GM19452 (cell line): ENCODE results near the gene MIR17HG.
"Not testable (repeated sequence)": the region's sequence is repeated elsewhere in the genome, so short reads cannot be mapped to it uniquely, and the experiment has no call there.

Experiments
- ATAC-seq: cut with Tn5 transposase; IDR thresholded peaks from one replicate; pipeline ENCODE4 v1.9.1; 2021; ENCODE audit not compliant: unreplicated experiment

MIR17HG gene

DNA sequence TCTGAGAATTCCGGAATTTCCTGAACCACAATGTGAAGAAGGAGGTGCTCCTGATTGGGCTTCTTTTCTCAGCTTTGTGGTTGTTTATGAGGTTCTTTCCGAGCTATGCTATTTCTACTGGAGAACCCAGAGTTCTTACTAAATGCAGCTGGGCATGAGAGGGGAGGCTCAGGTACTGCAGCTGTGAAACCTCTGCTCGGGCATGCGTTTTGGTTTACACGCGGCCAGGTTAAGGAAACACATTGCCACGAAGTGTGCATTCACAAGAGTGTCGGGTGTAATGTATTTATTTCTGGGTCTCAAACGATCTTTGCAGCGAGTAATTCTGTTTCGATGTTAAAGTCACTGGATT is 661 bp upstream of the MIR17HG start:
- peak; percentile 25 for ATAC-seq

DNA sequence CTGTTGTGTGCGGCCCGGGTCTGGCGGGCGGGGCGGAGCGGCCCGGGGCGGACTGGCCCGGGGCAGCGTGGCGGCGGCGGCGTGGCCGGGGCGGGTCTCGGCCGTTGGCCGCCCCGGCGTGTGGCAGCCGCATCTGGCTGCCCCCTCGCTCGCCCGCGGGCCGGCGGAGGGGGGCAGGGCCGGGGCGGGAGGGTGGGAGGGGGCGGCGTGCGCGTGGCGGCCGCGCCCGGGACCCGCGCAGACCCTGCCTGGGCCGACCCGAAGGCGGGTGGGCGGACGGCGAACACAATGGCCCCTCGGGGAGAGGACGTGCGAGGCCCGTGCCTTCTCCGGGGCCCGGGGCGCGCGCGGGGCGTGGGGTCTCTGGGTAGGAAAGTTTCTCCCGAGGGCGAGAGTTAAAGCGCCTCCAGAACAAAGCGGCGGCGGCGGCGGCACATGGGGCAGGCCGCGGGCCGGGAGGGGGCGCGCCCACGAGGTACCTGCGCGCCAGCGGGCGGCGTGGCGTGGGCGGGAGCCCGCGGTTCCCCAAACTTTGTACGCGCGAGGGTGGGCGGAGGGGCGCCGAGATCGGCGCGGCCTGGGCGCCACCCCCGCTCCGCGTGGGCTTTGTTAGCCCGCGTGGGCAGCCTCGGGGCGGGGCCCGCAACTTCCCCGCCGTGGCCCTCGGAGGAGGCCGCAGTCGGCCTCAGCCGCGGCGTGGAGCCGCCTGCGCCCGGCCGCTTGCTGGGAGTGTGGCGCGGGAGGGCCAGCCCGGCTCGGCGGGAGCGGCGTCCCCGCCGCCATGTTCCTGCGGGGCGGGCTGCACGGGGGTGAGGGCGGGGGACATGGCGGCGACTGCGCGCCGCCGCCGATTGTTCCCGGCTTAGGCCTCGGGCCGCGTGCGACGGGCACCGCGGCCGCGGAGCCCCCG is 764 bp downstream of the MIR17HG start:
- peak; percentile 38 for ATAC-seq

DNA sequence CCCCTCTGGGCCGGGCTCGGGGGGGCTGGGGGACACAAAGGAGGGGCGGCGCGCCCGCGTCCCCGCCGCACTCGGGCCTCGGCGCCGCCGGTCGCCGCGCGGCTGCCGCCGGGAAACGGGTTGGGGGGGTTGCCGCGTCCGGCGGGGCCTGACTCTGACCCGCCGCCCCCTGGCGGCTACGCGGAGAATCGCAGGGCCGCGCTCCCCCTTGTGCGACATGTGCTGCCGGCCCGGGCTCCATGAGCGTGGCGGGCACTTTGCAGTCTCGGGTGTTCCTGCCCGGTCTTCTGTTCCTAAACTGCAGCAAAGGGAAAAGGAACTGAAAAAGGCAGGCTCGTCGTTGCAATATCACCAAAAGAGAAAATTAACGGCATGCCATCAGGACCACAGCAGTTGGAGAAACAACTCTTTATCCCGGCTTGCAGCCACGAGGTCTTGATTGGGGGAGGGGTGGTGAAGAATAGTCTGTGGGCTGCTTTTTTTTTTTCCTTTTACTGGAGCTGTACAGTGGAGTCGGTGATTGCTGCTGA is 1.5 kb downstream of the MIR17HG start:
- peak; percentile 54 for ATAC-seq

DNA sequence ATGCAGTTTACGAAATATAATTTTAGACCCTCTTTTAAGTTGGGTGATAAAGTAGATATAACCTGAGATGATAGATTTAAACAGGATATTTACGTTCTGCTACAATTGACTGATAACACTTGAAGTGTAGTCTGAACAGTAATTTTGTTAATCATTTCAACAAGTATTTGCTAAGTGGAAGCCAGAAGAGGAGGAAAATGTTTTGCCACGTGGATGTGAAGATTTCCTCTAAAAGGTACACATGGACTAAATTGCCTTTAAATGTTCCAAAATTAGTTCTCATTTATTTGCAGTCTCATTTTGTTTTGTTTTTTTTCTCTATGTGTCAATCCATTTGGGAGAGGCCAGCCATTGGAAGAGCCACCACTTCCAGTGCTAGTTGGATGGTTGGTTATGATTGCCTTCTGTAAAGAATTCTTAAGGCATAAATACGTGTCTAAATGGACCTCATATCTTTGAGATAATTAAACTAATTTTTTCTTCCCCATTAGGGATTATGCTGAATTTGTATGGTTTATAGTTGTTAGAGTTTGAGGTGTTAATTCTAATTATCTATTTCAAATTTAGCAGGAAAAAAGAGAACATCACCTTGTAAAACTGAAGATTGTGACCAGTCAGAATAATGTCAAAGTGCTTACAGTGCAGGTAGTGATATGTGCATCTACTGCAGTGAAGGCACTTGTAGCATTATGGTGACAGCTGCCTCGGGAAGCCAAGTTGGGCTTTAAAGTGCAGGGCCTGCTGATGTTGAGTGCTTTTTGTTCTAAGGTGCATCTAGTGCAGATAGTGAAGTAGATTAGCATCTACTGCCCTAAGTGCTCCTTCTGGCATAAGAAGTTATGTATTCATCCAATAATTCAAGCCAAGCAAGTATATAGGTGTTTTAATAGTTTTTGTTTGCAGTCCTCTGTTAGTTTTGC is 2.8 kb downstream of the MIR17HG start:
- ATAC-seq, result no peak

DNA sequence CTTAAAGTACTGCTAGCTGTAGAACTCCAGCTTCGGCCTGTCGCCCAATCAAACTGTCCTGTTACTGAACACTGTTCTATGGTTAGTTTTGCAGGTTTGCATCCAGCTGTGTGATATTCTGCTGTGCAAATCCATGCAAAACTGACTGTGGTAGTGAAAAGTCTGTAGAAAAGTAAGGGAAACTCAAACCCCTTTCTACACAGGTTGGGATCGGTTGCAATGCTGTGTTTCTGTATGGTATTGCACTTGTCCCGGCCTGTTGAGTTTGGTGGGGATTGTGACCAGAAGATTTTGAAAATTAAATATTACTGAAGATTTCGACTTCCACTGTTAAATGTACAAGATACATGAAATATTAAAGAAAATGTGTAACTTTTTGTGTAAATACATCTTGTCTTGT is 3.6 kb downstream of the MIR17HG start:
- ATAC-seq, result no peak

DNA sequence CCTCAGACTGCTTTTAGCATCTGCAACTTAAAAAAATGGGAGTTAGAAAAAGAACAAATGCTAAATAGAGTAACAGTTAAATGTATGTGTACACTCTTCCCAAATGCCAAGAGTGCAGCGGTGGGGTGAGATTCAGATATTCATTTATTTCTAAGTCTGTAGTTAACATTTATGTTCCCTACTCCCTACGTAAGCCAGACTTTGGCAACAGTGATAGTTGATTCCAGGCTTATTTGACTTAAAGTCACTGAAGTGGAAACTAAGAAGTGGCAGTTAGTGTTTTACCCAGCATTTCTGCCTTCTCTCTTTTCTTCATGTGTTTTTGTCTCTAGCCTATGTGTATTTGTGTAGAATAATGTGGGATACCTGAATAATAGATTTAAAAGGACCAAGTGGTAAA is 4.5 kb downstream of the MIR17HG start:
- no peak for ATAC-seq

DNA sequence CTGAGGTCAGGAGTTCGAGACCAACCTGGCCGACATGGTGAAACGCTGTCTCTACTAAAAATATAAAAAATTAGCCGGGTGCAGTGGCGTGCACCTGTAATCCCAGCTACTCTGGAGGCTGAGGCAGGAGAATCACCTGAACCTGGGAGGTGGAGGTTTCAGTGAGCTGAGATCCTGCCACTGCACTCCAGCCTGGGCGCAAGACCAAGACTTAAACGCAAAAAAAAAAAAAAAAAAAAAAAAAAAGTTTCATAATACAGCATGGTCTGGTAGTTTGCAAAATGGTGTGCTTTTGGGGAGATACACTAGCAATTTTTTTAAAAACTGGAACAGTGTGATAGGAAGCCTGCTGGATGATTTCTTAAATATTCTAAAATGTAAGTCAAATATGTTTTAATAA is 5.4 kb downstream of the MIR17HG start:
- ATAC-seq, result not testable (repeated sequence)

DNA sequence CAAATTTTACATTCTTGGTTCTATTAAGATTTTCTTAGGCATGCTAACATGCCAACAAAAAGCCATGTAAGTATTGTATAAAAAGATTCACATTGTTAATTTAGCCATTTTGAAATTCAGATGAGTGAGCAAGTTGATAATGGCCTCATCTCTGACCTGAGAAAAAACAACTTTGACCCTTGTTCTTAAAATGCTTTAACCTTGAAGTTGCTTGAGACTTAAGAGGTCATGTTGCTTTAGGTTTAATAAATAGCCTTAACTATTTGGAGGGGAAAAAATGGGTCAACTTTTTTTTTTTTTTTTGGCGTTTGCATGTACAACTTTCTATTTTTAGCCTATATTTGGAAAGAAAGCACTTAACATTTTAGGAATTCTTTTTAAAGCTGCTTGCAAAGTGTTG is 6.0 kb downstream of the MIR17HG start:
- no peak for ATAC-seq

DNA sequence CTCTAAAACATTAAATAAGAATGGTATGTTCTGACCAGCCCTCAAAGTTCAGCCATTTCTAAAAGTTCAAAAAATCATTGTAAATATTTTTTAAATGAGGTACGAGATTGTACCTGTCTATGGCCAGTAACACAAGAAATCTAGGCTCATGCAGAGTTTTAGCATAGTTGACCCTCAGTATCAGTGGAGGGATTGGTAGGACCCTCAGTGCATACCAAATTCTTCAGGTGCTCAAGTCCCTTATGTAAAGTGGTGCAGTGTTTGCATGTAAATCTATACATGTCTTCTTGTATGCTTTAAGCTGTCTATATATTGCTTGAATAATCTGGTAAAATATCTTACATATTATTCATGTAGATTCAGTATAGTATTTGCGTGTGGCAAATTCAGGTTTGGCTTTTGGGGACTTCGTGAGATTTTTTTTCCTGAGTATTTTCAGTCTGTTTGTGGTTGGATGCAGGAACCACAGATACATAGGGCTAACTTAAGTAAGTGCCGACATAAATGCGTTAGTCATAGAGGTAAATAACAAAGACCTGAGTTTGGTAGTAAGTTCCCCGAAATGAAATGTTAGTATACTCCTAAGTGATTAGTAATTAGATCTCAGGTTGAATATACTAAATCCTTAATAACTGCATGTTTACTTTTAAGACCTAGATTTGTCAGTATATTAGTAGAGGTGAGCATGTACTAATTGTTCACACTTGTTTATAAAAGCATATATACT is 7.8 kb downstream of the MIR17HG start:
- ATAC-seq, result no peak

DNA sequence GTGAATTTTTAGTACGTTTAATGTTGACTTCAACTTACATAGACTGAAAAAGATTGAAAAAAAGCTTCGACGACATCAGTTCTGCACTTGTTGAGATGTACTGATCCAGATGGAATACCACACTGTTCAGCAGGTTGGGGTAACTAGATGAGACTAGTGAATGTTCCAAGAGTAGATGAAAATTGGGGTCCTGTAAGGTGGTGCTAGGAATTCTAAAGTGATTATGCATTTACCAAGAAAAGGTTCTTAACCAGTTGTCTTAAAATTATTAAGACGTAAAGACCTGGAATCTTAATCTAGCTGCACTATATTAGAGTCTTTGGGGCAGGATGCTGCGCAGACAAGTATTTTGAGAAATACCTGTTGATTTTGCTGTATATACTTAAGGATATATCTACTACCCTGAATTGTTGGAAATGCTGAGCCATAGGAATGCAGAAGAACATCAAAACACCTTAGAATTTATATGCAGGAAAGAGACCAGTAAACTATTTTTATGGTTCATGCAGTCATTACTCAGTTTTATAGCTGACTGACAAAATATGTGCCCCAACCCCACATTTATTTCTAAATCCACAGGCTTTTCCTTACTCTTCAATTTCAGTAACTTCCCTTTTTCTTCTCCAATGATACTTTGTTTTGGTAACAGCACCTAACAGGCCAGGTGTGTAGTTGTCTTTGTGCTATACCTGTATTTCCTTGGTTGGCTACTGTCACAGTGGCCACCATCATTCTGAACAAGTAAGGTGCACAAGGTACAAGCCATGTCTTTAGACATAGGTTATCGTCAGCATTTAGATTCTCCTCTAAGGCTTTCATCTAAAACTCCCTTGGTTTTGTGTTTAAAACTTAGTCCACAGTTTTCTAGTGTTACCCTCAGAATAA is 8.6 kb downstream of the MIR17HG start:
- no peak for ATAC-seq

DNA sequence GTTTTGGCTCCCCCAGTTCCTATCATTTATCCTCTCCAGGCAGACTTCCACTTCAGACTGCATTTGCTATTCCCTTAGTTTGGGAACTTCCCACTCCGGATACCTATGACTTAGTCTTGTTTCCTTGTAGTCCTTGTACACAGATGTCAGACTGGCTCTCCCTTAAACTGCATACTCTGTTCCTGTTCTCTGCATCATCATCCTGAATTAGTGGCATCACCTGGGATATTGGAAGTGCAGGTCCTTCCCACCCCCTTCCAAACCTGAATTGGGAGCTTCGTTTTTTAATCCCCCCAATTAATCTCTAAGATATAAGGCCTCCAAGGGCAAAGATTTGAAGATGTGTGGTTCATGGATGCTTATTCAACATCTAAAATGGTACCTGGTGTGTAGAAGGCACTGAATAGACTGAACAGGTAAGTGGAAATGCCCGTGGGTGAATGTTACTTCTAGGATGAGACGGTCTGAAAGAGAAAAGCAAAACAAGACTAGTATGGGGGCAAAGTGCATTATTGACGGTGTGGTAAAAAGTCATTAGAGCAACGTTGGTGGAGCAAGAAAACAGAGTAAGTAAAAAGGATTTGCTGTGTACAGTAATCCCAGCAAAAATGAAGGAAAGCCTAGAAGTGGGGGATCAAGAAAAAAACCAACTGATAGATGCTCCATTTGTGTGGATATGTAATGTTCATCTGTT is 9.6 kb downstream of the MIR17HG start:
- no peak for ATAC-seq

DNA sequence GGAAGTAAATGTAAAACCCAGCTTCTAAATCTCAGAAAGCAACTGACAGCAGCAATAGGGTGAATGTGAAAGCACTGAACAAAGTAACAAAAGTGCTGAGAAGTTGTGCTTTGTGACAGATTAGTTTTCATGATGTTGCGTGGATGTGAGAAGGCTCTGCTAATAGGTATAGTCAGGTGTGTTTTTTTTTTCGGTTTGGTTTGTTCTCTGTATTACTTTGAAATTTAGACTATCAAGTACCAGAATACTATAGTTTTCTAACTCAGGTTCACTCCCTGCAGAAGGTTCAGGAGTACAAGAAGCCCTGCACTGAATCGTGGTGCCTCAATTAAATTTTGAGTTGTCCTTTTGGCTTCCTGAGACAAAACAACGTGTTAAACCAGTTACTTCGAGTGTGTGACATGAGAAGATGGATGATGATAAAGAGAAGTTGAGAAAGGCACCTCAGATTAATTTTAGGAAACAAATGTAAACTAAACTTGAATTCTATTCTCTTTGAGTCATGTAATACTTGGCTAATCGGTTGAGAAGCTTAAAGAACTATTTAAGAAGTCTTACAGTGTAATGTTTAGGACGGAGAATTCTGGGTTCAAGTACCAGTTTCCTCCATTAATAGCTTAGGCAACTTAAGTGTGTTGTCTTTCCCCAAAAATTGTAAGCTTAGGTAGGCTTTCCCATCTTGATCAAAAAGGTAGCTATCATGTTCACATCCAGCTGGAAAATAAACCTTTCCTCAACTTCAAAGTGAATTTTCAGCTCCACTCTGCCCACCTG is 10.3 kb downstream of the MIR17HG start:
- ATAC-seq, result no peak

DNA sequence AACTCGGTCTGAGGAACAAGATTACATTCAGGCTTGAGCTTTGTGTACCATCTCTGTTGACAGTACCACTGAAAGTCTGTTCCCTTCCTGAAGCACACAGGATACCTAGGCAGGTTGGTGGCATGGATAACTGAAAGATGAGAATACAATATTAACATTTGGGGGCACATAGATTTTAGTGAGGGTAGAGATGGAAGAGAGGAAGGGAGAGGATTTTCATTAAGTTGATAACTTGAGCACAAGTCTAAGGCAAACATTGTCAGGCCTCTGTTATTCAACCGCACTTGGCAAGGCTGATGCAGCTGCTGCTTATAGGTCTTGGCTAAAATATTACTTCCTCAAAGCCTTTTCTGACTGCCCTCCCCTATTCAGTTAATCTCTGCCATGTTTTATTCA is 10.9 kb downstream of the MIR17HG start:
- ATAC-seq, result no peak

DNA sequence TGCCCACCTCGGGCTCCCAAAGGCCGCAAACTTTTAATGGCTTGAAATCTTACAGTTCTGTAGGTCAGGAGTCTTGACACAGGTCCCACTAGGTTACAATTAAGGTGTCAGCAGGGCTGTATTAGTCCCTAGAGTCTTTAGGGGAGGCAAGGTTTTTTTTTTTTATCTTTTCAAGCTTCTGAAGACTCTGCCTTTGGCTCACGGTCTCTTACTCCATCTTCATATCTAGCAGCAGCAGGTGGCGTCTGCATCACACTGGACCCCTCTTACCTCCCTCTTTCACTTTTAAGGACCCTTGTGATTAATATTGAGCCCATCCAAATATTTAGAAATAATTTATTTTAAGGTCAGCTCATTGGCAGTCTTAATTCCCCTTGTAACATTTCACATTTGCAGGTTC is 11.6 kb downstream of the MIR17HG start:
- no peak for ATAC-seq

DNA sequence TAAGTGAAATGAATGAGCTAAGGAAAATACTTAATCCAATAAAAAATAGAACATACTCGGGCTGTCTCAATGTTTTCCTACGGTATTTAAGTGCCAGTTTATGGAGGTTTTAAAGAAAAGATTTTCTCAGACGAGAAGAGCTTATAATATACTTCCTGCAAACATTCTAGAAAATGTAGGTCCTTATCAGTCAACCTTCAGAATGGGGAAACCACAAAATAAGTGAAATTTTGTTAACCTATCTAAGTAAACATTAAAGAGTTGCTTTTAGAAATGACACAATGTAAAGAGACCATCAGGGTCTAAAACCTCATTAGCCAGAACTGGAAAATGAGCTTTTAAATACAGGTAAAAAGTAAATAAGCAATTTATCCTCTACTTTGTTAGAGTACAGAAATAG is 12.1 kb downstream of the MIR17HG start:
- no peak for ATAC-seq

DNA sequence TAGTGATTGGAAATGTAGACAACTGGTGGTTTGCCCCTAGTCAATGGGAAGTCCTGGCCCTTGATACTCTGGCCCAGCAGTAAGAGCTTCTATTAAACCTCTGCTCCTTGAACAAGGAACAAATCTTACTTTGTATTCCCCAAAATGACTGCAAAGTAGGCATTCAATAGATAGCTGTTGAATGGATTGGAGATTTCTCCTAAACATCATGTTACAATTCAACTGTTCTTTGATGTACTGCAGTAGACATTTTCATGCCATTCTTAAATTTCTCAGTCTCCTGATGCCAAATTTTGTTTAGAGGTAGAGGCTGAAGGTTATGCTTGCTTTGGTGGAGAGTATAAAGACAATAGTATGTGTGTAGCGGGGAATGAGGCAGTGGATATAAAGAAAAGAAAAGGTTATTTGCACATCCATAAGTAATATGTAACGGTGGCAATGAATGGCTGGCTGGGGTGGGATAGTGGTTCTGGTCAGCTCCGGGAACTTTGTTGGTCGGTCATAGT is 12.8 kb downstream of the MIR17HG start:
- no peak for ATAC-seq

DNA sequence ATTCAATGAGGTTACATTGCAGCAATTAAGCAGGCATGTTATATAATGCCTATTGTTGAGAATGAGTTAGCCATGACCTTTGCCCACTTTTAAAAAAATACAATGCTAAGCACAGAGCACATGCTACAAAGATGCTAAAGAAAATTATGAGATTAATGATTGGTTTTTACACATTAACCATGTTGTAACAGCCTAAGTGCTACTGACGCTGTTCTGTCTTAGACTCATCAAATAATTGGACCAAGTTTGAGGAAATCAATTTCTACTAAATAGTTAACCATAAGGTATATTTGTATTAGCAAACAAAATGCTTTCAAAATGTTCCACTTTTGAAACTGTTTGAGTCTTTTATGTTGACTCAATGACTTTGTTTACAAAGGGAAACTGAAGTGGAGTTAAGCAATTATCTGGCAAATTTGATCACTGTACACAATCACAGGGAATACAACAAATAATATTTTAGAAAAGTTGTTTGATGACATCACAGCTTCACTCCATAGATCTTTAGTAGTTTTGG is 14.3 kb downstream of the MIR17HG start:
- no peak for ATAC-seq

DNA sequence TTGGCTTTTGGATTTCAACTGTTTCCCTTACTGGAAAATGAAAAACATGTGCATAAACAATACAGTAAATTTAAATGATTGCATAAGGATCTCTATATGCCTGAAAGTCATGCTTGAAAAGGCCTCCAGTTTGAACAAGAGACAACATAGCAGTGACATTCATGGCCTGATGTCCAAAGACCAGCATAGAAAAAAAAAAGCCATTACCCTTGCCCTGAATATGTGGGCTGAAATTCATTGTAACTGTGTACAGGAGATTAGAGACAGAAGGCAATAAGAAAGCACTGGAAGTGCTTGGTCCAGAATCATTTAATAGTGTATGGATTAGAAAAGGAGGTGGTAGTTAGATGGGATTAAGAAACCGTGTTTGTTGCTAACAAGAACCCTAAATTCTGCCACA is 15.4 kb downstream of the MIR17HG start:
- ATAC-seq, result no peak
